Measurements from ENCODE around the gene SLC47A1. TPM values are rescaled to one million over a fixed set of nuclear protein-coding genes. Genes with fewer than 3 reads are reported as not detected.

SLC47A1 gene
- total and polyA plus RNA-seq, 3 experiments from 2014 or later: 0.15 to 0.29 (median 0.20) TPM

DNA sequence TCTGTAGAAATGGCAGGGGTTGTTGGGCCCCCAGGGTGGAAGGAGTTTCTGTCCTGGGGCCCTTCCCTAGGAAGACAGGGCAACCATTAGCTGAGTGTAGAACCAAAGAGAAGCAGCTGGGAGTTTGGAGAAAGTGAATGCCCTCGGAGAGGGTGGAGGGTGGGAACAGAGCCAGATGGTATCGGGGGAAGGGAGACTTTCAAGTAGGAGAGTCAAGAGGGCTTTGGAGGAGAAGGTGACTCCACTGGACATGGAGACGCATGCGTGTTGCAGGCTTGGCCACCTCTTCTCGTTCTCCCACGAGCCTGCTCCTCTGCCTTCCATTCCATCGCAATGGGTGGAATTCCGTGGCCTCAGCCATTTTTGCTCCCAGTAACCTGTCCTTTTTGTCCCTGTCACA is 19.4 kb downstream of the SLC47A1 start:
- Mint-ChIP-seq H3K9me3 (peaks cover 0 to 3% (median 2%) of the 10 kb centered on the region in 5 donors), H3K4me3 (no peak overlapping the region), H3K36me3 (no peaks in the 10 kb centered on the region), H3K4me1 (no peaks in the 10 kb centered on the region), H3K27ac (no peak overlapping the region), H3K27me3 (peaks cover 13 to 46% of the 10 kb centered on the region in 2 donors)
- no peaks in the 10 kb centered on the region for H3K27me3 ChIP-seq (ENCODE audit: insufficient read depth, low read length, poor library complexity, severe bottlenecking)
- ChIA-PET CTCF (interaction anchor here (1.0 kb wide), 1 partner anchor 213 kb away, joined by 3 read pairs; no protein-coding TSS in a partner anchor), POLR2A (no interaction called here)
- H3K4me1 ChIP-seq (ENCODE audit: insufficient read depth, low read length): no peaks in the 10 kb centered on the region
- H3K4me3 ChIP-seq (ENCODE audit: low read length): no peak overlapping the region
- no peak for DNase-seq
- H3K36me3 ChIP-seq (ENCODE audit: insufficient read depth, low read length): no peaks in the 10 kb centered on the region
- no peak overlapping the region for H3K27ac ChIP-seq (ENCODE audit: low read depth, low read length)
- H3K9me3 ChIP-seq (ENCODE audit: low read length): no peaks in the 10 kb centered on the region

DNA sequence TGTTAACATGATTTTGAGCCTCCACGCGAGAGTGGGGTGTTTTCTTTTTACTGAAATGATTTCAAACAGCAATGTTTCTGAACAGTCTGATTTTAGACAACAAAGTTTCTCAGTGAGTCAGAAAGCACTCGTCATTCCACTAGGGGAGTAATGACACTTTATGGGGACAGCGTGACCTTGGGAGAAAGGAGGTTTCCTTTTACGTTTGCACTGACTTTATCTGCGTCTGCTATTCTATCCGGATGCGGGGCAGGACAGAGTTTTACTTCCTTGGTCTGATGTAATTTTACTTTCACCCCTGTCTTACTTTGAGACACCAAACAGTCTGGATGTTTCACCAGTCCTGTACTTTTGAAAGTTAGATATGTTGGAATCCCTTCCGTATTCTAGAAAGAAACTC is 20.7 kb downstream of the SLC47A1 start:
- ChIA-PET POLR2A (no interaction called here), CTCF (no interaction called here)
- no peak for DNase-seq
- H3K36me3 Mint-ChIP-seq: no peaks in the 10 kb centered on the region
- no peaks in the 10 kb centered on the region for H3K4me1 Mint-ChIP-seq
- H3K27me3 Mint-ChIP-seq: peaks cover 16 to 47% of the 10 kb centered on the region in 2 donors
- Histone ChIP-seq H3K36me3 (ENCODE audit: insufficient read depth, low read length) (no peaks in the 10 kb centered on the region), H3K9me3 (ENCODE audit: low read length) (no peaks in the 10 kb centered on the region), H3K4me3 (ENCODE audit: low read length) (no peak overlapping the region), H3K4me1 (ENCODE audit: insufficient read depth, low read length) (no peaks in the 10 kb centered on the region), H3K27ac (ENCODE audit: low read depth, low read length) (no peak overlapping the region), H3K27me3 (ENCODE audit: insufficient read depth, low read length, poor library complexity, severe bottlenecking) (no peaks in the 10 kb centered on the region)
- peaks cover 0 to 6% (median 3%) of the 10 kb centered on the region in 5 donors for H3K9me3 Mint-ChIP-seq
- no peak overlapping the region for H3K27ac Mint-ChIP-seq
- no peak overlapping the region for H3K4me3 Mint-ChIP-seq

DNA sequence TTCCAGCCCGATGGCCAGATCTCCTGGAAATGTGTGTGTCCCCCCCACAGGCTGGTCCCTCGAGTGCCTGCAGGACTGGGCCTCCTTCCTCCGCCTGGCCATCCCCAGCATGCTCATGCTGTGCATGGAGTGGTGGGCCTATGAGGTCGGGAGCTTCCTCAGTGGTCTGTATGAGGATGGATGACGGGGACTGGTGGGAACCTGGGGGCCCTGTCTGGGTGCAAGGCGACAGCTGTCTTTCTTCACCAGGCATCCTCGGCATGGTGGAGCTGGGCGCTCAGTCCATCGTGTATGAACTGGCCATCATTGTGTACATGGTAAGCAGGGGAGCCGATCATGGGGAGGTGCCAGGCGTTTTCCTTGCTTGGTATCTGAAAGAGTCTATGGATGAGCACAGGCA is 22.1 kb downstream of the SLC47A1 start:
- CTCF ChIA-PET: no interaction called here
- Mint-ChIP-seq H3K4me1 (no peaks in the 10 kb centered on the region), H3K27ac (no peak overlapping the region), H3K9me3 (peaks cover 0 to 6% (median 3%) of the 10 kb centered on the region in 5 donors), H3K36me3 (no peaks in the 10 kb centered on the region), H3K27me3 (peaks cover 14 to 45% of the 10 kb centered on the region in 2 donors), H3K4me3 (no peak overlapping the region)
- Histone ChIP-seq H3K27ac (ENCODE audit: low read depth, low read length) (no peak overlapping the region), H3K36me3 (ENCODE audit: insufficient read depth, low read length) (no peaks in the 10 kb centered on the region), H3K4me3 (ENCODE audit: low read length) (no peak overlapping the region), H3K27me3 (ENCODE audit: insufficient read depth, low read length, poor library complexity, severe bottlenecking) (no peaks in the 10 kb centered on the region), H3K9me3 (ENCODE audit: low read length) (no peaks in the 10 kb centered on the region), H3K4me1 (ENCODE audit: insufficient read depth, low read length) (no peaks in the 10 kb centered on the region)
- POLR2A ChIA-PET: interaction anchor here (0.6 kb wide), 2 partner anchors 29 to 31 kb away, joined by 3 to 5 read pairs; no protein-coding TSS in a partner anchor
- DNase-seq: no peak

DNA sequence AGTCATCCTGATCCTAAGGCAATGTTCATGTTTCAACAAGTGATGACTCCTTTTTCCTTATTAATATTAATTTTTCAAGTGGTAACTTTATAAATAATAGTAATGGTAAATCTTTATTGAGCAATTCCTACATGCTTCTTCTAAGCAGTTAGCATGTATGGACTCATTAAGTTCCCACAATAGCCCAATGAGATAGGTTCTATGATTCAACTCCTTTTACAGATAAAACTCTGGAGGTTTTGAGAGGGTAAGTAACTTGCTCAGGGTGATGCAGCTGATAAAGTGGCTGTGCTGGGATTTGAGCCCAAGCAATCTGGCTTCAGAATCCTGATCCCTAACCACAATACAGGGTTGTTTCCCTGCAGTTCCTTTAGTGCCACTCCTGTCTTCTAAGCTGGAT is 25.3 kb downstream of the SLC47A1 start:
- Mint-ChIP-seq H3K36me3 (no peaks in the 10 kb centered on the region), H3K4me1 (no peaks in the 10 kb centered on the region), H3K9me3 (peaks cover 0 to 6% (median 3%) of the 10 kb centered on the region in 5 donors), H3K27ac (no peak overlapping the region), H3K27me3 (peaks cover 11 to 30% of the 10 kb centered on the region in 2 donors), H3K4me3 (no peak overlapping the region)
- Histone ChIP-seq H3K27me3 (ENCODE audit: insufficient read depth, low read length, poor library complexity, severe bottlenecking) (no peaks in the 10 kb centered on the region), H3K4me3 (ENCODE audit: low read length) (no peak overlapping the region), H3K27ac (ENCODE audit: low read depth, low read length) (no peak overlapping the region), H3K36me3 (ENCODE audit: insufficient read depth, low read length) (no peaks in the 10 kb centered on the region), H3K9me3 (ENCODE audit: low read length) (no peaks in the 10 kb centered on the region), H3K4me1 (ENCODE audit: insufficient read depth, low read length) (no peaks in the 10 kb centered on the region)
- DNase-seq: no peak
- ChIA-PET POLR2A (no interaction called here), CTCF (no interaction called here)

DNA sequence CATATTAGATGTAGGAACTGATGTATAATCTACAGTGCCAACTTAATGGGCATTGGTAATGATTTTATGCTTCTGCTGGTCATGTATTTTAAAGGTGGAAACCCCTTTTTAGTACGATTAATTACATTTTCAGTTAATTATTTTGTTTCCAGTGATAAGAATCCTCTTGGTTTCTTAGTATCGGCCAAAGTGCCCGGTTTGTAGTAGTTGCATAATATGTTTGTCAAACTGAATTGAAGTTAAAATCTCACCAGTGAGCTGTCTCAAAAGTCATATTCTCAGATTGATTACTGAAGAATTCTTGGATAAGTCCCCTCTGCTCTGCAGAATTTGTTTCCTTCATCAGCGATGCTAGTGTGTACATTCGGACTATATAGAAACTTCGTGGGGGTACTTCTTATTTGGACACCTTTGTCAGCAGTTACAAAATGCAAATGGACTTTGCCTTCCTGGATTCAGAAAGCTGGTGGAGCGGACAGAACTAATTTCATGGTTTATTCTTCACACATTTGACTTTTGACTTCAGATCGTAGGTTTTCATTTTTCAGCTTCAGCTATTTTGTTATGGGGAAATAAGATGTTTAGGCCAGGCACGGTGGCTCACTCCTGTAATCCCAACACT is 28.2 kb downstream of the SLC47A1 start:
- no peak overlapping the region for H3K27ac ChIP-seq (ENCODE audit: low read depth, low read length)
- H3K27me3 Mint-ChIP-seq: peaks cover 8 to 24% of the 10 kb centered on the region in 2 donors
- no peaks in the 10 kb centered on the region for H3K27me3 ChIP-seq (ENCODE audit: insufficient read depth, low read length, poor library complexity, severe bottlenecking)
- H3K27ac Mint-ChIP-seq: no peak overlapping the region
- H3K9me3 ChIP-seq (ENCODE audit: low read length): no peaks in the 10 kb centered on the region
- no peak overlapping the region for H3K4me3 ChIP-seq (ENCODE audit: low read length)
- H3K4me3 Mint-ChIP-seq: no peak overlapping the region
- peaks cover 0 to 6% (median 3%) of the 10 kb centered on the region in 5 donors for H3K9me3 Mint-ChIP-seq
- ChIA-PET CTCF (no interaction called here), POLR2A (no interaction called here)
- H3K4me1 Mint-ChIP-seq: no peaks in the 10 kb centered on the region
- H3K36me3 ChIP-seq (ENCODE audit: insufficient read depth, low read length): no peaks in the 10 kb centered on the region
- no peaks in the 10 kb centered on the region for H3K4me1 ChIP-seq (ENCODE audit: insufficient read depth, low read length)
- H3K36me3 Mint-ChIP-seq: no peaks in the 10 kb centered on the region
- DNase-seq: no peak

DNA sequence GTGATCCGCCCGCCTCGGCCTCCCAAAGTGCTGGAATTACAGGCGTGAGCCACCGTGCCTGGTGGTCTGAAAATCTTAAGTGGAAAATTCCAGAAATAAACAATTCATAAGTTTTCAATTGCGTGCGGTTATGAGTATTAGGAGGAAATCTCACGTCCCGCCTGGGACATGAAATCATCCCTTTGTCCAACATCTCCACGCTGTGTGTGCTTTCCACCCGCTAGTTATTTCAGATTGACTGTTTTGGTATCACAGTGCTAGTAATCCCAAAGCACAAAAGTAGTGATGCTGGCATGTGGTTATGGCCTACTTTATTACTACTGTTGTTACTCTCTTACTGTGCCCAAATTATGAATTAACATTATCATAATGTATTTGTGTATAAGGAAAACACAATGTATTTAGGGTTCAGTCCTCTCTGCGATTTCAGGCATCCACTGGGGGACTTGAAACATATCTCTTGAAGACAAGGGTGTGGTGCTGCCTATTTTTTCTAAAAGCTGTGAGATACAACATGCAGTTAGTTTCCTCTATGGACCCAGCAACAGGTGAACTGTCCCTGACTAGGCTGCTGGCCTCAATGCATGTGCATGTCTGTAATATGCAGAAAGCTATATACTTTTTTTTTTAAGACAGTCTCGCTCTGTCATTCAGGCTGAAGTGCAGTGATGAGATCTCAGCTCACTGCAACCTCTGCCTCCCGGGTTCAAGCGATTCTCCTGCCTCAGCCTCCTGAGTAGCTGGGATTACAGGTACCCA is 32.3 kb downstream of the SLC47A1 start:
- no peak overlapping the region for H3K27ac ChIP-seq (ENCODE audit: low read depth, low read length)
- DNase-seq: no peak
- no peaks in the 10 kb centered on the region for H3K36me3 ChIP-seq (ENCODE audit: insufficient read depth, low read length)
- Mint-ChIP-seq H3K27me3 (peaks cover 10 to 18% of the 10 kb centered on the region in 2 donors), H3K9me3 (no peaks in the 10 kb centered on the region), H3K27ac (no peak overlapping the region), H3K4me1 (no peaks in the 10 kb centered on the region), H3K4me3 (no peak overlapping the region), H3K36me3 (no peaks in the 10 kb centered on the region)
- no peak overlapping the region for H3K4me3 ChIP-seq (ENCODE audit: low read length)
- CTCF ChIA-PET: no interaction called here
- H3K27me3 ChIP-seq (ENCODE audit: insufficient read depth, low read length, poor library complexity, severe bottlenecking): no peaks in the 10 kb centered on the region
- H3K4me1 ChIP-seq (ENCODE audit: insufficient read depth, low read length): no peaks in the 10 kb centered on the region
- no peaks in the 10 kb centered on the region for H3K9me3 ChIP-seq (ENCODE audit: low read length)
- POLR2A ChIA-PET: interaction anchor here (0.6 kb wide), 1 partner anchor 78 kb away, joined by 5 read pairs; no protein-coding TSS in a partner anchor

DNA sequence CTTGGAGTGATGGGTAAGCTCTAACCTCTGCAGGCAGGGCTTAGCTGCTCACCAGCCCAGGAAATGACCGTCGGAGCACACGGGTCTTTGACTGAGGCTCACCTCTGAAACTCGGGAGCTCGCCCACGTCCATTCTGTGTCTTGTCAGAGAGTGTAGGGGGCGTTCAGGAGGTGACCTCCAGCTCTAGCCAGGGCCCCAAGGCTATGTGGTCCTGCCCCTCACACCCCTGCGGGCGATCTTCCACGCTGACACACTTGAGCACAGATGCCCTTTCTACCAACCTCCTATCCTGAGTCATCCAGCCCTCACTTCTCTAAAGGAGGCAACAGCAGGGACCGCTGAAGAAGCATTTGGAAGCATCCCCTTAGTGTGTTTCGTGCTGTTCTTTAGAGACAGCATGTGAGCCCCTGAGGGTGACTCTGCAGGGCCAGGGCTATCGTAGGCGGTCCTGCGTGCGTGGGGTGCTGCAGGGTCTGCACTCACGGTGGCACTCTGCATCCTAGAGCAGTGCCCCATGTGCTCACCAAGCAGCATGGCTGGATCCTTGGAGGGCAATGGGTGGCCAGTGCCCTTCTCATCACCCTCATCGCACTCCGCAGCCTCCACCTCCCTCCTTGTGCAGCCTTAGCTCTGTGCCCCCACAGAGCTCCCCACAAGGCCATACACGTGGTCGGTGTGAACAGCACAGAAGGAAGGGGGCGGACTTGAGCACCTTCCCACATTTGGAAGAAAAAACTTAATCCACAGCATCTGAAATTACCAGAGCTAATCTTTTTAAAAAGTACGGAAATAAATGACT is 33.8 kb downstream of the SLC47A1 start:
- H3K4me3 ChIP-seq (ENCODE audit: low read length): no peak overlapping the region
- CTCF ChIA-PET: no interaction called here
- no peaks in the 10 kb centered on the region for H3K36me3 ChIP-seq (ENCODE audit: insufficient read depth, low read length)
- Mint-ChIP-seq H3K4me3 (no peak overlapping the region), H3K27me3 (peaks cover 7 to 20% of the 10 kb centered on the region in 2 donors), H3K9me3 (no peaks in the 10 kb centered on the region), H3K36me3 (no peaks in the 10 kb centered on the region), H3K4me1 (no peaks in the 10 kb centered on the region), H3K27ac (no peak overlapping the region)
- no peak overlapping the region for H3K27ac ChIP-seq (ENCODE audit: low read depth, low read length)
- no peaks in the 10 kb centered on the region for H3K9me3 ChIP-seq (ENCODE audit: low read length)
- no peak for DNase-seq
- no peaks in the 10 kb centered on the region for H3K4me1 ChIP-seq (ENCODE audit: insufficient read depth, low read length)
- no peaks in the 10 kb centered on the region for H3K27me3 ChIP-seq (ENCODE audit: insufficient read depth, low read length, poor library complexity, severe bottlenecking)
- POLR2A ChIA-PET: no interaction called here

DNA sequence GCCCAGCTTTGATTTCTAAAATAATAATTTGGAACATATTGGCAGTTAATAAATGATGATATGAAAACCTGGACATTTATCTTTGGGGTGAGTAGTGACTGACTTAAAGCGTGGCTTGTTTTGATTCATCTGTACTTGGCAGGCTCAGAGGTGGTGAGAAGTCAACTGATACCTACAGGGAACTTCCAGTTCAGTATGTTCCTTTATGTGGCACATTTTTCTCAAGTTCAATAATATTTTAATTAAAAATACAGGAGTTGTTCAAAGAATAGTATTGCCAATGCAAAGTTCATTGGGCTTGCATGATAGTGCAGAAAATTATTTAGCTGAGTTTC is 34.3 kb downstream of the SLC47A1 start:
- DNase-seq: no peak
- Mint-ChIP-seq H3K9me3 (no peaks in the 10 kb centered on the region), H3K36me3 (no peaks in the 10 kb centered on the region), H3K27me3 (peaks cover 9 to 21% of the 10 kb centered on the region in 2 donors), H3K27ac (no peak overlapping the region), H3K4me3 (no peak overlapping the region), H3K4me1 (no peaks in the 10 kb centered on the region)
- H3K9me3 ChIP-seq (ENCODE audit: low read length): no peaks in the 10 kb centered on the region
- H3K27me3 ChIP-seq (ENCODE audit: insufficient read depth, low read length, poor library complexity, severe bottlenecking): no peaks in the 10 kb centered on the region
- POLR2A ChIA-PET: no interaction called here
- H3K36me3 ChIP-seq (ENCODE audit: insufficient read depth, low read length): no peaks in the 10 kb centered on the region
- no peak overlapping the region for H3K27ac ChIP-seq (ENCODE audit: low read depth, low read length)
- CTCF ChIA-PET: no interaction called here
- H3K4me3 ChIP-seq (ENCODE audit: low read length): no peak overlapping the region
- no peaks in the 10 kb centered on the region for H3K4me1 ChIP-seq (ENCODE audit: insufficient read depth, low read length)
